GM18867 (cell line): ENCODE data around the gene IRX4.

Experiments used
- ATAC-seq: cut with Tn5 transposase; IDR thresholded peaks from one replicate; pipeline ENCODE4 v1.9.1; 2021; ENCODE audit warnings: mild to moderate bottlenecking, moderate library complexity; ENCODE audit not compliant: unreplicated experiment

Gene IRX4

GRCh38 chr5:1892685-1893445, 10.1 kb upstream of the IRX4 start:
- no peak for ATAC-seq

GRCh38 chr5:1892211-1892610, 9.5 kb upstream of the IRX4 start:
- no peak for ATAC-seq

GRCh38 chr5:1891391-1891790, 8.7 kb upstream of the IRX4 start:
- no peak for ATAC-seq

- no peak for ATAC-seq
These were observed 7.6 kb upstream of the IRX4 start for GRCh38 chr5:1890296-1890695.

GRCh38 chr5:1889321-1890065, 6.8 kb upstream of the IRX4 start:
- ATAC-seq = no peak

- no peak for ATAC-seq
These were observed 6.0 kb upstream of the IRX4 start for GRCh38 chr5:1888541-1889251.

DNA sequence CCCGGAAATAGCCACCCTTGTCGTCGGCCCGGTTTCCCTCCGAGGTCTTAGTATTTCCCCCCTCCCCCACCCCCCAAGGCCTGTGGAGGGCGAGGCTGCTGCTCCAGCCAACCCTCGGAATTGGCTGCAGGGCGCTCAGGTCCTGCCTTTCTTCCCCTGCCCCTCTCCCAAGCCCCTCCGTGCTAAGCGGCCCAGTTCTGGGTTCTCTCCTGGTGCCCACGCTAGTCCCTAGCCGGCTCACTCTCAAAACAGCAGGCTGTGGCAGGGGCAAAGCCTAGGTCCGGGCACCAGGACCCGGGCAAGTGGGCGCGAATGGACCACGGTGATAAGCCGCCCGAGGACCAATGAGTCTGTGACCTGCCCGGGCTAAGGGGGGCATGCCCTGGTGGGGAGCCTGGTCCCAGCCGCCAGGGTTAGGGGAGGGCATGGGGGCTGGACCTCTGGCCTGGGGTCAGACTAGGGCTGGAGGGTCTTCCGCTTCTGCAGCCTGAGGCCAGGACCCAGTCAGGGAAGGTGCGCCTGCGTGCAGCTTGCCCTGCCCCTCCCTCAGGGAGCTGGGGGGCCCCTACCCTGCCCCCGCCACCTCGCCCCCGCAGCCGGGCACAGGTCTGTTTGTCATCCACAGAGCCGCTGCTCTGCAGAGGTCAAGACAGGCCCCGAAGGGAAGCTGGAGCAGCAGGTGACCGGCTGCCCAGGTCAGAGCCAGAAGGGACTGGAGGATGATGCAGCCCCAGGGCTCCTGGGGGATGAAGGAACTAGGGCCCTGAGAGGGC, 5.0 kb upstream of the IRX4 start:
- no peak for ATAC-seq

- no peak for ATAC-seq
These were observed 4.3 kb upstream of the IRX4 start for GRCh38 chr5:1886846-1887587.

DNA sequence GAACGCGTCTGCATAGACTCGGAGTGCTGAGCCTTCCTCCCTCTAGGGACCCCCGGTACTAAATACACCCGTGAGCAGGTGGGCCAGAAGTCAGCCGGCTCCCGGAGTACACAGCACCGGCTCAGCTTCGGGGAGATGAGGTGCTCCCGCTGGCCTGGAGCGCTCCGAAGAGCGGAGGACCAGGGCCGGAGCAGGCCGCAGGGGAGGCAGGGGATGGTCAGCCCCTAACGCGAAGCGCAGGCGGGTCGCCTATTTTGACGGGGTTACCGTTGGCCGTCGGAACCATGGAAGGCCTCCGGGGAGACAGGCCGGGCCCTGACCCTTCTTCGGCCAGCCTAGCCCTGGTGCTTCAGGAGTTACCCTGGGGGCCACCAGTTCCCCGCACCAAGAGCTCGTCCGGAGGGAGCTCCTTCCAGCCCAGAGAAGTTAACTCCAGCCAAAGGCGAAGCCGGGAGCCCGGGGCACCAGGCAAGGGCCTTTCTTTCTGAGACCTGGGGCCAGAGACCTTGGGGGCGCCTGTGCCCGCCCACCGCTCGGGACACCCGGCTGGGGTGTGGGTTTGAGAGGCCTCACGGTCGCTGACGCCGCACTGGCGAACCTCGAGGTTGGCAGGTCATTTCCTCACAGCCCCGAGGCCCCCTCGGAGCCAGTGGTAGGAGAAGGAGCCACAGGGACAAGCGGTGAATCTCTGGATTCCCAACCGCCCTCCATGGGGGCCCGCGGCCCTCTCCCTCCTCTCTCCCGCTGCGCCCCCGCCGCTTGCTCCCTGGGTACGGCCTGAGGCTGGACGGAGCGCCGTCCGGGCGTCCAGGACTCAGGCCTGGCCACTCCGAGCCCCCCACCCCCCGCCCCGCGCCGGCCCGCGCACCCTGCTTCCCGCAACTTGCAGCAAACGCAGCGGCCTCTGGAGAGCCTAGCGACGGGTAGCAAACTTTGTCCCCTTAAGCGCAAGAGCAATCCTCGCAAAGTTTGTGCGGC, 3.4 kb upstream of the IRX4 start:
- no peak for ATAC-seq

- ATAC-seq = no peak
These were observed 2.7 kb upstream of the IRX4 start for GRCh38 chr5:1885404-1885755.

- no peak for ATAC-seq
These were observed 2.1 kb upstream of the IRX4 start for GRCh38 chr5:1884678-1885403.

DNA sequence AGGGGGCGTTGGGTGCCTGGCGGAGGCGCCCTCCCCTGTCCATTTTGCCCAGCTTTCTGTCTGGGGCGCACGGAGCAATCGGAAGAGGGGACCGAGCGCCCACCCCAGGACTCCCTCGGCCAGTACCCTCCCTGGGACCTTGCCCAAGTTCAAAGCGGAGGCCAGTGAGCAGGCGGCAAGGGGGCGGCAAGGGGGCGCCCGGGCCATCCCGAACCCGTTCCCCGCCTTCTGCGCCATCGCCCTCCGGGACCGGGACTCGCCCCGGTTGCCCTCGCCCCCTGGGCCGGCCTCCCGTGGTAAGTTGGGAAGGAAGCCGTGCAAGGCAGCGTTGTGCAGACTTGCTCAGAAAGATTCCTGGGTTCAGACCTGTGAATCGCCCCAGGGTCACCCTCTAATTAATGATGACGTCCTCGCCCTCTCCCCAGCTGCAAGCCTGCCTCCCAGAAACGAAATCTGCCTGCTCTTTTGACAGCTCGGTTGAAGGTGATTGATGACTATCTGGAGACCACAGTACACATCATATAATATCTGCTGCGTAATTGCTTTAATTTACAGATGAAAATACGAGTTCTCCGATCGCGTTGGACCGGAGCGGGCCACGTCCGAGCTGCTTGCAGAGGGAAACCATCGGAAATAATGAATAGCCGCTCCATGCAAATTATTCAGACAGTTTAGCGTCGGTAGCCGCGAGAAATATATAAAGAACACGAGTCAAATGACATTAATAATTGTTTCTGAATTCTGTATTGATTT, 1.4 kb upstream of the IRX4 start:
- ATAC-seq = no peak

DNA sequence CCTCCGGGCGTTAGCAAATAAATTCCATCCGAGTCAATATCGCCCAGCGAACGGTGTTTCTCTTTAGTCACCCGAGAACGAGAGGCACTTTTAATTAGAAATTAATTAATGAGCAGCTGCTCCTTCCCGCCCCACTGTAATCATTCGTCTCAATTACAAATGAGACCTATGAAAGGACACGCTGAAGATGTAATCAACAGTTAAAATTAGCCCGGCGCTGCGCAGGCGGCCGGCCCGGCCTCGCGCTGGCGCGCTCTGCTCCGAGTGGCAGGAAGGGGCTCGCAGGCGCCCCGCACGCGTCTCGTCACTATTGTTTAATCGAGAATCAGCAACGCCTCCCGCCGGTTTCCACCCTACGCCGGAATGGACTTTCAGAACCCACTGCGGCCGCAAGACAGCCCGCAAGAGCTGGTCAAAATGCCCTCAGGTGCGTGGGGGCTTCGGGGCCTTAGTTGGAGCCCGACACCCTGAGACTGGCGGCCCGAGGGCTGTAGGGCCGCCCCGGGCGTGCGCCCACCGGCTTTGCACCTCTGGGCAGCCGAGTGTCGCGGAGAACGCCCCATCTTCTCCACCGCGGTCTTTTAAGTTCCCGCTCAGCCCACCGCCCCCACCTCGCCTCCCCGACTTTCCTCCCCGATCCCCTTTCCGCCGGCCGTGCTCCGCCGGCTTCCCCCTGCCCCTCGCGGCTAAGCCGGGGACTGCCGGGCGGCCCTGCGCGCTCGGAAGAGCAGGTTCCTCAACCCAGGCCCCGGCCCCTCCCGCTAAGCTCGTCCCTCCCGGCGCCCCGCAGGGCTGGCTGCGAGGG, 597 bp upstream of the IRX4 start:
- ATAC-seq = no peak

DNA sequence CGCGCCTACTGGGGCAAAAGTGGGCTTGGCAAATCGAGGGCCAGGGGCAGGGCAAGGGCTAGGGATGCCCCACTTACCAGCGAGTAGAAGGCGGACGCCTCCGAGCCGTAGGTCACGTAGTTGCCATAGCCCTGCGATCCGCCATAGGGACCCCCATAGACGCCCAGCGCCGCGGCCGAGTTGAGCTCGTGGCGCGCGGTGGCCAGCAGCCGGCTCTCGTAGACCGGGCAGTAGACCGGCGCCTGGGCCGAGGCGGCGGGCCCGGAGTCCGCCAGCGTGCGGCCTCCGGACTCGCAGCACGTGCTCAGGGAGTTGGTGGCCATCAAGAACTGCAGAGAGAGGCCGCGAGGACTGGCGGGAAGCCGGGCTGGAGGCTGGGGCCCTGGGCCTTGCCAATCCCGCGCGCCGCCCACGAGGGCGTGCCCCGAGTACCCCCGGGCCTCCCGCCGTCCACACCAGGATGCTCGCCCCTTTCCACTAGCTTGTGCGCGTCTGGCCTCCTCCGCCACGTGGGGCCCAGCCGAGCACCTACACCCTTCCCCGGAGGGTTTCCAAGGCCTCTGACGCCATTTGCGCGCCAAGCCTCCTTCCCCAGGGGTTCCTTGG, 891 bp downstream of the IRX4 start:
- ATAC-seq = no peak

DNA sequence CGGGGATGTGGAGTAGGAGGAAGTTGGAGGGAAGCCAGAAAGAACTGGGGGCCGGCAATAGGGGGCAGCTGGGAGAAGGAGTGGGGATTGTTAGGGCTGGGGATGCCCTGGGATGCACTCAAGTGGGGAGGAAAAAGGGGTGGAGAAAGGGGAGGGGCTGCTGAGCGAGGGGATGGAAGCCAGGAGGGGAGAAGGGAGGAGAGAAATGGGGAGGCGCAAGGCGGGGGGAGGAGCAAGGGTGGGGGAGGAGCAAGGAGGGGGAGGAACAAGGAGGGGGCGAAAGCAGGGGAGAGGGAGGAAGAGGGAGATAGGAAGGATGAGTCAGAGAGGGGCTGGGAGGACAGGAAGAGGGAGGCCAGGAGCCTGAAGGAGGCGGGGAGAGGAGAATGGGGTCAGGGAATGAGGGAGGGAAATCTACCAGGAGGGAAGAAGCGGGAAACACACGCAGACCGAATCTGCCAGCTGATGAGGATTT, 1.6 kb downstream of the IRX4 start:
- ATAC-seq = no peak

DNA sequence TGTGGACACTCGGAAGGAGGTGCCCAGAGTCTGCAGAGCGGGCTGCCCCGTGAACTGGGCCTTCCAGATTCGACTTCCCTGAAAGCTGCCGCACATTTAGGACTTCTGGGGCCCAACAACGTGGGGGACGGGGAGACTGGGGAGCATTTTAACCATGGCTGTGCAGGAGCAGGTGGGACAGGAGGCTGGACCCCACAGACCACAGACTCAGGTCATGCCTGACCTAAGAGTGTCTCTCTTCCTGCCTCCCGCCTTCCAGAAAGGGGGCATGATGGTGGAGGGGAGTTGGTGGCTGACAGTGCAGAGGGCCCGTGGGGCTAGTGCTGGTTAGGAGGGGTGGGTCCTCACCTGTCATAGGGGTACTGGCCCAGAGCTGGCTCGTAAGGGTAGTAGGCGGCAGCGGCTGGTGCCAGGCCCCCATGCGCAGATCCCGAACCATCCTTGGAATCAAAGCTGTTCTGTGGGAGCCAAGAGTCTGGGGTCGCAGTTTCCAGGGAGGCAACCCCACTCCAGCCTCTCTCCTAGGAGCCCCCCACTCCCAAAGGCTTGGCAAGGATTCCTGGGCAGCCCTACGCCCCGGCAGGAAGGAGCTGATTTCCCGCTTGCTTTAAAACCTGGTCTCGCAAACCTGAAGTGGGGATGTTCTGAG, 2.2 kb downstream of the IRX4 start:
- ATAC-seq = no peak
